Measurements from ENCODE around the gene BANF2. TPM values are rescaled to one million over a fixed set of nuclear protein-coding genes. Genes with fewer than 3 reads are reported as not detected.

The BANF2 gene
- total and polyA plus RNA-seq, 11 donors, result not detected

DNA sequence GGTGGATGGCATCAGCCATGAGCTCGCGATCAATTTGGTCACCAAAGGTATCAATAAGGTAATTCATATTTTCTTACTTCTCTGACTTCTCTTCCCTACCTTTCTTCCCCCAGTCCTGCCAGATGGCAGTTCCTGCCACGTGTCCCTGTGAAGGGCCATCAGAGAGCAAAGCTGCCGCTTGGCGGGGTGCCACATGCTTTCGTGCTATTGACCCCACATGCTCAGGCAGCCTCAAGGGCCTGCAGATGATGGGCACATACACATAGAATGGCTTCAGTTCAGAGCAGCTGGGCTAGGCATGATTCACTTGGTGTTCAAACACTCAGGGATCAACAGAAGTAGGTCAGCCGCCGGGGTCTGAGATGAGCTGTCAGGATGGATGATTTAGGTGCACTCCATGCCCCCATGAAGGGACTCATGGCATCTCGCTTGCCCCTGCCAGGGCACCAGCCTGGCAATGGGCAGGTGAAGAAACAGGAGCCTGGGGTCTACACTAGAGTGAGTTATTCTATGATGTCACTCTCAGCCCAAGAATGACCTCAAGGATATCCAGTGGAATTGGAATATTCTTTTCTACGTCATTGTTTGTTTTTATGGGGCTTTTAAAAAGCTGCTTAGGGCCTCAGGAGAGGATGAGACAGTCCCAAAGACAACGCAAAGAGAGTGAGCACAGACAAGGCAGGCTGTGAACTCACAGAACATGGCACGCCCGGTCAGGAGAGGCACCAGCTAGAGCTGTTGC is 25.5 kb downstream of the BANF2 start:
- H3K27me3 ChIP-seq, result peaks cover 0 to 13% (median 0%) of the 10 kb centered on the region in 9 donors
- no peaks in the 10 kb centered on the region for H3K9me3 ChIP-seq
- H3K27ac ChIP-seq, result no peak overlapping the region
- ATAC-seq (peak in 1 of 4 donors; percentile 13), DNase-seq (peak in 2 of 5 donors; percentile 14 to 41)
- no peaks in the 10 kb centered on the region for H3K4me1 ChIP-seq
- H3K36me3 ChIP-seq, result no peaks in the 10 kb centered on the region
- no peak for TF ChIP-seq POLR2A (IDR thresholded peaks at IDR 0.05)
- TF ChIP-seq, protein P1, sequence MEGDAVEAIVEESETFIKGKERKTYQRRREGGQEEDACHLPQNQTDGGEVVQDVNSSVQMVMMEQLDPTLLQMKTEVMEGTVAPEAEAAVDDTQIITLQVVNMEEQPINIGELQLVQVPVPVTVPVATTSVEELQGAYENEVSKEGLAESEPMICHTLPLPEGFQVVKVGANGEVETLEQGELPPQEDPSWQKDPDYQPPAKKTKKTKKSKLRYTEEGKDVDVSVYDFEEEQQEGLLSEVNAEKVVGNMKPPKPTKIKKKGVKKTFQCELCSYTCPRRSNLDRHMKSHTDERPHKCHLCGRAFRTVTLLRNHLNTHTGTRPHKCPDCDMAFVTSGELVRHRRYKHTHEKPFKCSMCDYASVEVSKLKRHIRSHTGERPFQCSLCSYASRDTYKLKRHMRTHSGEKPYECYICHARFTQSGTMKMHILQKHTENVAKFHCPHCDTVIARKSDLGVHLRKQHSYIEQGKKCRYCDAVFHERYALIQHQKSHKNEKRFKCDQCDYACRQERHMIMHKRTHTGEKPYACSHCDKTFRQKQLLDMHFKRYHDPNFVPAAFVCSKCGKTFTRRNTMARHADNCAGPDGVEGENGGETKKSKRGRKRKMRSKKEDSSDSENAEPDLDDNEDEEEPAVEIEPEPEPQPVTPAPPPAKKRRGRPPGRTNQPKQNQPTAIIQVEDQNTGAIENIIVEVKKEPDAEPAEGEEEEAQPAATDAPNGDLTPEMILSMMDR (IDR thresholded peaks at IDR 0.05), result no peak
- 79 to 84% (median 81%) methylated on average over 13 of the region's 13 CpGs for WGBS, 4 donors
- no peak overlapping the region for H3K4me3 ChIP-seq
- intact Hi-C loops (cut with DNase I), result no loop called here

DNA sequence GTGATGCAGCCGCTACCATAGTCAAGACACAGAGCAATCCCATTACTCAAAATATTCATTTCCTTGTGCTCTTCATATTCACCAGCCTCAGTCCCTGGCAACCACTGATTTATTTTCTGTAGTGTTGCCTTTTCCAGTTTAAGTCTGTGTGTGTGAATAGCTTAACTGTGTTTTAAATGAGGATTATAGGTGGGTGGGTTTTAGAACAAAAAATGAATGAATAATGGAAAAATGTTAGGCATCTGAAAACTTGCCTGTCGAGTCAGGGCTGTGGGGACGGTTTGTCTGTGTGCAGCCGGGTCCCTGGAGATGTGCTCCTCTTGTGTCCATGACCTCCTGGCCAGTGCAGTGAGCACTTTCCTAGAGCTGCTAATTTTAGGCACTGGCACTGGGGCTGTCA is 27.1 kb downstream of the BANF2 start:
- intact Hi-C loops (cut with DNase I), result no loop called here
- TF ChIP-seq POLR2A (IDR thresholded peaks at IDR 0.05), result no peak
- TF ChIP-seq, protein P1 (IDR thresholded peaks at IDR 0.05), result no peak
- H3K36me3 ChIP-seq, result no peaks in the 10 kb centered on the region
- no peak for DNase-seq
- no peak overlapping the region for H3K4me3 ChIP-seq
- peaks cover 0 to 13% (median 0%) of the 10 kb centered on the region in 9 donors for H3K27me3 ChIP-seq
- peak in 1 of 4 donors; percentile 37 for ATAC-seq
- 45 to 63% (median 47%) methylated on average over 4 of the region's 4 CpGs for WGBS, 4 donors
- no peaks in the 10 kb centered on the region for H3K4me1 ChIP-seq
- no peaks in the 10 kb centered on the region for H3K9me3 ChIP-seq
- no peak overlapping the region for H3K27ac ChIP-seq

DNA sequence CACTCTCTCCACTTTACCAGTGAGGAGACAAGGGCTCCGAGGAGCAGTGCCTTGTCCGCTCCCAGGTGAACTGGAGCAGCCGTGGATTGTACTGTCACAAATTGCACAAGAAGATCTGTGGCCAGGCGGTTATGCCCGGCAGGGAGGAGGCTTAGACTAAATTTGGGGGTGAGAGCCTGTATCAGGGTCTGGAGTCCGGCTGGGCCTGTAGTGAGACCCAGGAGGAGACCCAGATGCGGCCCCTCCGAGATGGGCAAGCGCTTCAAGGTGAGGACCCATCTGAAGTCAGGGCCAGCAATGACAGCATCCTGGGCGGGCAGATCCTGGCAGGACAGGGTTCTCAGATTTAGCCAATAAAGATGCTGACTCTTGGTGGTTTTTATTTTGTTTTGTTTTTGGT is 27.6 kb downstream of the BANF2 start:
- intact Hi-C loops (cut with DNase I), result no loop called here
- H3K27me3 ChIP-seq, result peaks cover 0 to 13% (median 0%) of the 10 kb centered on the region in 9 donors
- no peaks in the 10 kb centered on the region for H3K4me1 ChIP-seq
- ATAC-seq (no peak), DNase-seq (no peak)
- H3K9me3 ChIP-seq, result no peaks in the 10 kb centered on the region
- no peaks in the 10 kb centered on the region for H3K36me3 ChIP-seq
- WGBS, 4 donors, result 76 to 90% (median 88%) methylated on average over 8 to 10 of the region's 10 CpGs
- H3K4me3 ChIP-seq, result no peak overlapping the region
- TF ChIP-seq, protein P1 (IDR thresholded peaks at IDR 0.05), result no peak
- TF ChIP-seq POLR2A (IDR thresholded peaks at IDR 0.05), result no peak
- H3K27ac ChIP-seq, result no peak overlapping the region

DNA sequence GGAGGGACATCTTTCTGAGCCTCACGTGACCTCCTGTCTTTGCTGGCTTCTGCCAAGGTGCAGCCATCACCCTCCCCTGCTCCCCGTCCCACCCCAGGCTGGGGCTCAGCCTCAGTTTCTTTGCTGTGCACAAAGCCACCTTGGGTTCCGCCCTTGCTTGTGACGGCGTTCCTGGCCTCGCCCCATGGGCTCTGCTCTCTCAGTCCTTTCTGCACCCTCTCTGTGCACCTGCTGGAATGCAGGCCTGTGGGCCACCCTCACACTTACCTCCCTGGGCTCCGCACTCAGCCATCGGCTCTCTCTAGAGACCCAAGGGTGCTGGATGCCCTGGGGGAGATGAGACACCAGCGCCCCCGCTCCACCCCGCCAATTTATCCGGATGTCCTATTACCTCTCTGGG is 28.3 kb downstream of the BANF2 start:
- H3K9me3 ChIP-seq, result no peaks in the 10 kb centered on the region
- H3K4me1 ChIP-seq, result no peaks in the 10 kb centered on the region
- no peak overlapping the region for H3K4me3 ChIP-seq
- DNase-seq (no peak), ATAC-seq (no peak)
- no peak overlapping the region for H3K27ac ChIP-seq
- H3K36me3 ChIP-seq, result no peaks in the 10 kb centered on the region
- 87 to 94% (median 90%) methylated on average over 12 of the region's 12 CpGs for WGBS, 4 donors
- H3K27me3 ChIP-seq, result peaks cover 0 to 13% (median 0%) of the 10 kb centered on the region in 9 donors
- TF ChIP-seq, protein P1 (IDR thresholded peaks at IDR 0.05), result no peak
- TF ChIP-seq POLR2A (IDR thresholded peaks at IDR 0.05), result no peak
- intact Hi-C loops (cut with DNase I), result no loop called here

Measured in heart left ventricle (tissue), 16 donors.